Measurements from ENCODE around the gene GAP43.

GRCh38 chr3:115632026-115632425, 8.7 kb downstream of the GAP43 start:
- TF ChIP-seq CTCF (IDR thresholded peaks at IDR 0.05; ENCODE audit: insufficient read depth, low read length, poor library complexity, severe bottlenecking), result no peak
- TF ChIP-seq EZH2phosphoT487 (conservative IDR thresholded peaks at IDR 0.05; ENCODE audit: low read length), result no peak
